Measurements from ENCODE around the gene MED13L.

GRCh38 chr12:116062698-116063097, 214.8 kb downstream of the MED13L start:
- TF ChIP-seq CTCF (conservative IDR thresholded peaks at IDR 0.05; ENCODE audit: low read depth, low read length) (no peak), SMC3 (IDR thresholded peaks at IDR 0.05; ENCODE audit: low read depth, low read length) (no peak), CHD1 (IDR thresholded peaks at IDR 0.05; ENCODE audit: low read depth, low read length) (no peak), POLR2A (IDR thresholded peaks at IDR 0.05; ENCODE audit: low read depth, low read length) (no peak), MAFK (IDR thresholded peaks at IDR 0.05; ENCODE audit: low read depth, low read length) (no peak), MAZ (IDR thresholded peaks at IDR 0.05; ENCODE audit: borderline replicate concordance, low read depth, low read length) (no peak), RAD21 (IDR thresholded peaks at IDR 0.05; ENCODE audit: low read length) (no peak), RCOR1 (IDR thresholded peaks at IDR 0.05; ENCODE audit: insufficient replicate concordance, low read length) (no peak), FOS (IDR thresholded peaks at IDR 0.05; ENCODE audit: low read depth, low read length) (no peak), ELK1 (IDR thresholded peaks at IDR 0.05; ENCODE audit: borderline replicate concordance, low read depth, low read length) (no peak), CEBPB (IDR thresholded peaks at IDR 0.05; ENCODE audit: low read depth, low read length) (no peak)
